GM12878 (cell line): Measurements from ENCODE around the gene ZNF687. TPM values are rescaled to one million over a fixed set of nuclear protein-coding genes. Genes with fewer than 3 reads are reported as not detected.

ENCODE experiments used
- ATF7 ChIP-seq: fragments of 450-650 bp; IDR thresholded peaks from 2 replicates; pipeline ENCODE4 v1.6.1; 2016; ENCODE audit warnings: low read depth, mild to moderate bottlenecking
- BHLHE40 ChIP-seq, 2 experiments: fragments of 450-650 bp in 1 of 2; IDR thresholded peaks; 2 replicates each; pipeline ENCODE4 v1.6.1; 2011 to 2017; ENCODE audit warnings: low read depth in 2 of 2, borderline replicate concordance in 1 of 2, improper control_type of control experiment in 1 of 2, low read length in 1 of 2, mild to moderate bottlenecking in 1 of 2
- CHD2 ChIP-seq: IDR thresholded peaks from 2 replicates; pipeline ENCODE4 v1.6.1; 2011; ENCODE audit warnings: low read depth, low read length, improper control_type of control experiment, borderline replicate concordance
- EGR1 ChIP-seq, 2 experiments: IDR thresholded peaks; 1 replicate in 1 of 2; 2 replicates in 1 of 2; pipeline ENCODE4 v1.6.1; 2011 to 2012; ENCODE audit warnings: low read depth in 2 of 2, low read length in 2 of 2, borderline replicate concordance in 1 of 2, mild to moderate bottlenecking in 1 of 2, moderate library complexity in 1 of 2
- GATAD2B ChIP-seq: fragments of 450-650 bp; conservative IDR thresholded peaks from 2 replicates; pipeline ENCODE4 v1.6.1; 2017; ENCODE audit warnings: low read depth, mild to moderate bottlenecking, moderate library complexity
- HCFC1 ChIP-seq: fragments of 150-350 bp; IDR thresholded peaks from 2 replicates; pipeline ENCODE4 v1.6.1; 2014; ENCODE audit warnings: low read length
- HDAC2 ChIP-seq: fragments of 200-600 bp; sonication (generic); IDR thresholded peaks from 2 replicates; pipeline ENCODE4 v1.6.1; 2017
- HDGF ChIP-seq: fragments of 450-650 bp; IDR thresholded peaks from 2 replicates; pipeline ENCODE4 v1.6.1; 2016; ENCODE audit warnings: antibody characterized with exemption
- MXI1 ChIP-seq: fragments of 150-350 bp; IDR thresholded peaks from 2 replicates; pipeline ENCODE4 v1.6.1; 2011; ENCODE audit warnings: low read depth, mild to moderate bottlenecking, inconsistent platforms, low read length, improper control_type of control experiment
- NR2F1 ChIP-seq: fragments of 450-650 bp; conservative IDR thresholded peaks from 2 replicates; pipeline ENCODE4 v1.6.1; 2017; ENCODE audit warnings: mild to moderate bottlenecking
- POLR2A ChIP-seq: IDR thresholded peaks from 2 replicates; pipeline ENCODE4 v1.6.1; 2011; ENCODE audit warnings: low read depth, mild to moderate bottlenecking, low read length
- RB1 ChIP-seq: fragments of 450-650 bp; formaldehyde crosslinking; IDR thresholded peaks from 2 replicates; pipeline ENCODE4 v1.6.1; 2017; ENCODE audit warnings: mild to moderate bottlenecking, borderline replicate concordance
- RUNX3 ChIP-seq: IDR thresholded peaks from 2 replicates; pipeline ENCODE4 v1.6.1; 2012; ENCODE audit warnings: low read length, inconsistent platforms
- SIN3A ChIP-seq: IDR thresholded peaks from 2 replicates; pipeline ENCODE4 v1.6.1; 2012; ENCODE audit warnings: low read depth, low read length, improper control_type of control experiment
- SREBF2 ChIP-seq: IDR thresholded peaks from 2 replicates; pipeline ENCODE4 v1.6.1; 2012; ENCODE audit warnings: mild to moderate bottlenecking, low read length
- polyA plus RNA-seq, 11 experiments: library from polyadenylated mRNA; depleted of rRNA in 4 of 11; unstranded in 6 of 11; stranded (reverse) in 5 of 11; fragments of >200 nt; fragmentation: Nextera tagmentation in 4 of 11; fragmentation: Illumina TruSeq in 1 of 11; extraction: Ambion mirVana in 4 of 11; extraction: Trizol in 1 of 11; gene quantifications; 1 replicate in 1 of 11; 2 replicates in 10 of 11; pipeline versions ENCODE4 v1.2.1 to v1.2.3, GENCODE V29; 2011 to 2016; ENCODE audit warnings: inconsistent platforms in 2 of 11, missing spikeins in 2 of 11, low read depth in 1 of 11
- total RNA-seq, 4 experiments: library from RNA; depleted of rRNA in 3 of 4; stranded (reverse); fragments of >200 nt in 3 of 4; fragmentation: Illumina TruSeq in 1 of 4; extraction: Trizol in 1 of 4; gene quantifications; 2 replicates each; pipeline versions ENCODE4 v1.2.1 to v1.2.3, GENCODE V29; 2013 to 2021
- TF ChIP-seq, protein P1 (sequence below): fragments of 450-650 bp; conservative IDR thresholded peaks from 2 replicates; pipeline ENCODE4 v1.6.1; 2017; ENCODE audit warnings: mild to moderate bottlenecking, moderate library complexity

ZNF687 gene
- total and polyA plus RNA-seq, 10 of the 15 experiments (the other 5 are each of a cell fraction or from before 2014, with no cell fraction given), result 0.08 to 30.9 (median 9.9) TPM

DNA sequence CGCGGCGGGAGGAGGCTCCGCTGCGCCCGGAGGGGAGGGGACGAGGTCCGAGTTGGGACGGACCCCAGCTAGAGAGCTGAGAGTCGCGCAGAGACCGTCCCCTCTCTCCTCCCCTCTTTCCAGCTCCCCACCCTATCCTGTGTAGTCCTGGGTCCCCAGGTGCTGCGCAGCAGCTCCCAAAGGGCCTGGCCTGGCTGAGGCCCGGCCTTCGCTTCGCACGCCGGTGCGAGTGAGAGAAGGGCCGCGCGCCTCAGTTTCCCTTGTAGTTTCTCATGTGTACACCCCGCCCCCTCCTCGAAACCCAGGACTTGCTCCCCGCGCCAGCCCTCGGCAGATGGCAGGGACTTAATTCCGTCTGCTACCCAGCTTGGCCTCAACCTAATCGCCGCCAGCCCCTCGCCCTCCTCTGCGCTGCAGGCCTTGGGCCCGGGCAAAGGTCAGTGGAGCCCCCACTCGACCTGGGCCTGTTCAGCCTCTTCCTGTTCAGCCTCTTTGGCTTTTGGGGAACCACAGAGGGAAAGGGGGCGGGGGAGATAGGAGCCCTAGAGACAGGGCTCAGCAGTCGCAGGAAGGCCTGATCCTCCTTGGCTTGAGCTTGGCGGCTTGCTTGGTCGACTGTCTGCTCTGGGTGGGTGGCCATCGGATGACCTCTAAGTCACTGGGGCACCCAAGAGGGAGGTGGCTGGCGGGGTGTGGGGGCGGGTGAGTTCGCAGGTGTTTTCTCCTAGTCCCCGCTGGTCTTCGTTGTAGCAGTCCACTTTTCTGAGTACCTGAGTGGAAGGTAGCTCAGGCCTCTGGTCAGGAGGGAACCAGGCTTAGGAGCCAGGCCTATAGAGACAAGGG, 1.0 kb downstream of the ZNF687 start (continued):
- TF ChIP-seq, protein P1, sequence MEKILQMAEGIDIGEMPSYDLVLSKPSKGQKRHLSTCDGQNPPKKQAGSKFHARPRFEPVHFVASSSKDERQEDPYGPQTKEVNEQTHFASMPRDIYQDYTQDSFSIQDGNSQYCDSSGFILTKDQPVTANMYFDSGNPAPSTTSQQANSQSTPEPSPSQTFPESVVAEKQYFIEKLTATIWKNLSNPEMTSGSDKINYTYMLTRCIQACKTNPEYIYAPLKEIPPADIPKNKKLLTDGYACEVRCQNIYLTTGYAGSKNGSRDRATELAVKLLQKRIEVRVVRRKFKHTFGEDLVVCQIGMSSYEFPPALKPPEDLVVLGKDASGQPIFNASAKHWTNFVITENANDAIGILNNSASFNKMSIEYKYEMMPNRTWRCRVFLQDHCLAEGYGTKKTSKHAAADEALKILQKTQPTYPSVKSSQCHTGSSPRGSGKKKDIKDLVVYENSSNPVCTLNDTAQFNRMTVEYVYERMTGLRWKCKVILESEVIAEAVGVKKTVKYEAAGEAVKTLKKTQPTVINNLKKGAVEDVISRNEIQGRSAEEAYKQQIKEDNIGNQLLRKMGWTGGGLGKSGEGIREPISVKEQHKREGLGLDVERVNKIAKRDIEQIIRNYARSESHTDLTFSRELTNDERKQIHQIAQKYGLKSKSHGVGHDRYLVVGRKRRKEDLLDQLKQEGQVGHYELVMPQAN, result no peak
- peak; percentile 57; the same call in 1 of the 2 replicates for TF ChIP-seq HDGF
- peak; percentile 27; the same call in 1 of the 2 replicates for TF ChIP-seq MXI1
- no peak for TF ChIP-seq BHLHE40 (IDR thresholded peaks at IDR 0.05; ENCODE audit: borderline replicate concordance in 1 of 2, low read depth in 2 of 2, low read length in 1 of 2)
- TF ChIP-seq RB1, result 0 out of 2 replicates have a peak, but pooled peaks have one; percentile 45
- TF ChIP-seq SIN3A, result peak; percentile 59; the same call in 1 of the 2 replicates
- peak; percentile 23; the same call in 1 of the 2 replicates for TF ChIP-seq POLR2A
- peak in 1 of 2 experiments; percentile 29; a peak in 1 of 3 replicates for TF ChIP-seq EGR1 (IDR thresholded peaks at IDR 0.05; ENCODE audit: borderline replicate concordance in 1 of 2, low read depth in 2 of 2, low read length in 2 of 2)
- TF ChIP-seq RUNX3, result 0 out of 2 replicates have a peak, but pooled peaks have one; percentile 33
- TF ChIP-seq SREBF2, result no peak
- peak; percentile 79 for TF ChIP-seq NR2F1
- peak; percentile 36; the same call in 1 of the 2 replicates for TF ChIP-seq CHD2
- TF ChIP-seq HCFC1, result no peak
- peak; percentile 4; the same call in 1 of the 2 replicates for TF ChIP-seq GATAD2B
- 0 out of 2 replicates have a peak, but pooled peaks have one; percentile 28 for TF ChIP-seq ATF7
- no peak for TF ChIP-seq HDAC2
